Small intestine (tissue), 7 donors: ENCODE results near the gene GMDS. TPM values are rescaled to one million over a fixed set of nuclear protein-coding genes. Genes with fewer than 3 reads are reported as not detected.

ENCODE experiments used
- DNase-seq, 2 donors: peaks; one replicate each; pipeline versions ENCODE4 v3.0.0 to v3.0.0-alpha.2; 2013
- FAIRE-seq: peaks from 2 replicates; lab custom pipeline; 2012; peaks lifted over from hg19 to GRCh38; lab: Jason Lieb, UNC
- H3K27ac ChIP-seq, 3 donors: one replicate each; pipeline ENCODE4 v1.5.1; 2013; ENCODE audit warnings: low read length in 2 of 3, mild to moderate bottlenecking in 2 of 3, control low read depth in 1 of 3, inconsistent platforms in 1 of 3, low read depth in 1 of 3, moderate library complexity in 1 of 3
- H3K27me3 ChIP-seq, 3 donors: one replicate each; pipeline ENCODE4 v1.6.1; 2013; ENCODE audit warnings: low read length in 3 of 3, inconsistent platforms in 1 of 3; ENCODE audit not compliant: control insufficient read depth in 3 of 3, insufficient read depth in 3 of 3
- H3K36me3 ChIP-seq, 3 donors: one replicate each; pipeline ENCODE4 v1.6.1; 2013; ENCODE audit warnings: low read length in 3 of 3, inconsistent platforms in 1 of 3, low read depth in 1 of 3, mild to moderate bottlenecking in 1 of 3, moderate library complexity in 1 of 3; ENCODE audit not compliant: control insufficient read depth in 3 of 3, insufficient read depth in 2 of 3
- H3K4me1 ChIP-seq, 3 donors: one replicate each; pipeline ENCODE4 v1.6.1; 2013; ENCODE audit warnings: low read length in 2 of 3, inconsistent platforms in 1 of 3, low read depth in 1 of 3, mild to moderate bottlenecking in 1 of 3, moderate library complexity in 1 of 3; ENCODE audit not compliant: control insufficient read depth in 3 of 3, insufficient read depth in 2 of 3
- H3K4me3 ChIP-seq, 3 donors: one replicate each; pipeline ENCODE4 v1.5.1; 2013; ENCODE audit warnings: low read length in 3 of 3, control low read depth in 1 of 3, inconsistent platforms in 1 of 3, low read depth in 1 of 3, mild to moderate bottlenecking in 1 of 3, moderate library complexity in 1 of 3
- H3K9me3 ChIP-seq, 2 donors: one replicate each; pipeline ENCODE4 v1.6.1; 2013; ENCODE audit warnings: low read depth in 1 of 2, low read length in 1 of 2; ENCODE audit not compliant: control insufficient read depth in 2 of 2, insufficient read depth in 1 of 2
- whole genome bisulfite sequencing, 3 donors: extraction: QIAGEN DNeasy Blood & Tissue Kit; methylation state at CpG; one replicate each; pipeline ENCODE4 v1.1.7; 2013; 5-methylcytosine and 5-hydroxymethylcytosine counted together
- polyA plus RNA-seq, 4 donors: library from polyadenylated mRNA; stranded (reverse) in 3 of 4; unstranded in 1 of 4; fragments of 200-250 nt in 3 of 4; fragments of 120-200 nt in 1 of 4; gene quantifications; one replicate each; pipeline versions ENCODE4 v1.2.1 to v1.2.3, GENCODE V29; 2013
- donor health status: healthy with polysubstance abuse.
- donor health status: control.
- donor health status: control.
- donor health status: Bipolar disorder and iron deficiency.
- donor health status: healthy.

GMDS gene
- polyA plus RNA-seq, 4 donors = 64.5 to 243 (median 200) TPM

- no peak for FAIRE-seq
- WGBS, 3 donors = 91 to 93% (median 92%) methylated on average over 31 of the region's 31 CpGs
Observed at GRCh38 chr6:1581120-1581991, 664.0 kb downstream of the GMDS start.

GRCh38 chr6:1580585-1580984 lies 664.8 kb downstream of the GMDS start:
- H3K27me3 ChIP-seq = no peaks in the 10 kb centered on the region
- WGBS, 3 donors = 77 to 82% (median 80%) methylated on average over 9 of the region's 9 CpGs
- no peak for DNase-seq
- H3K9me3 ChIP-seq = no peaks in the 10 kb centered on the region
- no peak overlapping the region for H3K4me3 ChIP-seq
- FAIRE-seq = no peak
- no peak overlapping the region for H3K27ac ChIP-seq
- H3K36me3 ChIP-seq = no peaks in the 10 kb centered on the region
- no peaks in the 10 kb centered on the region for H3K4me1 ChIP-seq

More at GRCh38 chr6:1581120-1581991, 664.0 kb downstream of the GMDS start:
- Histone ChIP-seq H3K27ac (no peak overlapping the region), H3K4me1 (no peaks in the 10 kb centered on the region), H3K9me3 (no peaks in the 10 kb centered on the region), H3K36me3 (no peaks in the 10 kb centered on the region), H3K4me3 (no peak overlapping the region), H3K27me3 (no peaks in the 10 kb centered on the region)
- DNase-seq = no peak

GRCh38 chr6:1580109-1580508 lies 665.3 kb downstream of the GMDS start:
- H3K36me3 ChIP-seq = no peaks in the 10 kb centered on the region
- H3K4me3 ChIP-seq = no peak overlapping the region
- no peak overlapping the region for H3K27ac ChIP-seq
- no peaks in the 10 kb centered on the region for H3K9me3 ChIP-seq
- H3K4me1 ChIP-seq = no peaks in the 10 kb centered on the region
- no peaks in the 10 kb centered on the region for H3K27me3 ChIP-seq
- WGBS, 3 donors = 85 to 89% (median 86%) methylated on average over 6 of the region's 6 CpGs
- no peak for DNase-seq
- FAIRE-seq = no peak

- DNase-seq (no peak), FAIRE-seq (no peak)
- no peaks in the 10 kb centered on the region for H3K27me3 ChIP-seq
- no peaks in the 10 kb centered on the region for H3K36me3 ChIP-seq
- 80 to 84% (median 83%) methylated on average over 5 of the region's 5 CpGs for WGBS, 3 donors
- H3K9me3 ChIP-seq = no peaks in the 10 kb centered on the region
- no peak overlapping the region for H3K27ac ChIP-seq
- H3K4me1 ChIP-seq = no peaks in the 10 kb centered on the region
- no peak overlapping the region for H3K4me3 ChIP-seq
Observed at GRCh38 chr6:1579096-1579495, 666.3 kb downstream of the GMDS start.

- H3K4me3 ChIP-seq = no peak overlapping the region
- WGBS, 3 donors = 81 to 90% (median 87%) methylated on average over 19 of the region's 19 CpGs
- no peaks in the 10 kb centered on the region for H3K36me3 ChIP-seq
- FAIRE-seq (no peak), DNase-seq (no peak)
- H3K27ac ChIP-seq = no peak overlapping the region
- H3K27me3 ChIP-seq = no peaks in the 10 kb centered on the region
- H3K4me1 ChIP-seq = no peaks in the 10 kb centered on the region
- H3K9me3 ChIP-seq = no peaks in the 10 kb centered on the region
Observed at GRCh38 chr6:1577896-1578745, 667.3 kb downstream of the GMDS start.

- Histone ChIP-seq H3K36me3 (no peaks in the 10 kb centered on the region), H3K27ac (no peak overlapping the region), H3K4me3 (no peak overlapping the region), H3K4me1 (no peaks in the 10 kb centered on the region), H3K27me3 (no peaks in the 10 kb centered on the region), H3K9me3 (no peaks in the 10 kb centered on the region)
- DNase-seq (no peak), FAIRE-seq (no peak)
- WGBS, 3 donors = 86 to 96% (median 91%) methylated on average over 11 of the region's 11 CpGs
Observed at GRCh38 chr6:1577146-1577680, 668.2 kb downstream of the GMDS start.

GRCh38 chr6:1576711-1577110 lies 668.7 kb downstream of the GMDS start:
- H3K27me3 ChIP-seq = peaks cover 0 to 2% (median 0%) of the 10 kb centered on the region in 3 donors
- H3K4me3 ChIP-seq = no peak overlapping the region
- H3K9me3 ChIP-seq = peaks cover 0 to 4% of the 10 kb centered on the region in 2 donors
- no peaks in the 10 kb centered on the region for H3K4me1 ChIP-seq
- 87 to 96% (median 94%) methylated on average over 11 of the region's 11 CpGs for WGBS, 3 donors
- DNase-seq (no peak), FAIRE-seq (no peak)
- no peaks in the 10 kb centered on the region for H3K36me3 ChIP-seq
- no peak overlapping the region for H3K27ac ChIP-seq

- H3K9me3 ChIP-seq = peaks cover 0 to 8% of the 10 kb centered on the region in 2 donors
- H3K36me3 ChIP-seq = no peaks in the 10 kb centered on the region
- 83 to 86% (median 84%) methylated on average over 9 of the region's 9 CpGs for WGBS, 3 donors
- no peak overlapping the region for H3K4me3 ChIP-seq
- peaks cover 0 to 2% (median 0%) of the 10 kb centered on the region in 3 donors for H3K27me3 ChIP-seq
- no peak overlapping the region for H3K27ac ChIP-seq
- DNase-seq (no peak), FAIRE-seq (no peak)
- no peaks in the 10 kb centered on the region for H3K4me1 ChIP-seq
Observed at GRCh38 chr6:1576166-1576565, 669.2 kb downstream of the GMDS start.
